Brain pericyte (primary cell): Measurements from ENCODE around the gene HSD17B14.
"Not testable (repeated sequence)": the region's sequence is repeated elsewhere in the genome, so short reads cannot be mapped to it uniquely, and the experiment has no call there.

Source experiments
- DNase-seq: peaks from one replicate; pipeline ENCODE4 v3.0.0-alpha.2; 2012; ENCODE audit warnings: low read depth, low spot score

HSD17B14 gene

GRCh38 chr19:48867746-48868113 lies 31.4 kb upstream of the HSD17B14 start:
- DNase-seq: no peak

- DNase-seq: no peak
These were observed 30.9 kb upstream of the HSD17B14 start for GRCh38 chr19:48867123-48867745.

GRCh38 chr19:48866692-48867091 lies 30.4 kb upstream of the HSD17B14 start:
- DNase-seq: no peak

GRCh38 chr19:48862827-48863226 lies 26.5 kb upstream of the HSD17B14 start:
- DNase-seq: no peak

GRCh38 chr19:48861313-48861712 lies 25.0 kb upstream of the HSD17B14 start:
- DNase-seq: no peak

GRCh38 chr19:48859711-48860572 lies 23.7 kb upstream of the HSD17B14 start:
- no peak for DNase-seq

GRCh38 chr19:48858984-48859710 lies 22.9 kb upstream of the HSD17B14 start:
- DNase-seq: no peak

GRCh38 chr19:48856921-48857320 lies 20.6 kb upstream of the HSD17B14 start:
- DNase-seq: no peak

- DNase-seq: no peak
These were observed 17.8 kb upstream of the HSD17B14 start for GRCh38 chr19:48854103-48854502.

GRCh38 chr19:48853483-48853882 lies 17.2 kb upstream of the HSD17B14 start:
- no peak for DNase-seq

- DNase-seq: no peak
These were observed 16.0 kb upstream of the HSD17B14 start for GRCh38 chr19:48852292-48852691.

GRCh38 chr19:48846659-48847058 lies 10.4 kb upstream of the HSD17B14 start:
- DNase-seq: not testable (repeated sequence)

- DNase-seq: no peak
These were observed 9.1 kb upstream of the HSD17B14 start for GRCh38 chr19:48845384-48845783.

GRCh38 chr19:48844472-48844871 lies 8.2 kb upstream of the HSD17B14 start:
- DNase-seq: no peak

- no peak for DNase-seq
These were observed 6.5 kb upstream of the HSD17B14 start for GRCh38 chr19:48842789-48843162.

GRCh38 chr19:48841571-48841970 lies 5.3 kb upstream of the HSD17B14 start:
- DNase-seq: no peak

- DNase-seq: no peak
These were observed 4.8 kb upstream of the HSD17B14 start for GRCh38 chr19:48841047-48841446.

GRCh38 chr19:48837687-48838086 lies 1.4 kb upstream of the HSD17B14 start:
- no peak for DNase-seq

GRCh38 chr19:48837051-48837524 lies 797 bp upstream of the HSD17B14 start:
- DNase-seq: peak; percentile 41

GRCh38 chr19:48835734-48836088 lies 580 bp downstream of the HSD17B14 start:
- peak; percentile 49 for DNase-seq

- DNase-seq: no peak
These were observed 2.3 kb downstream of the HSD17B14 start for GRCh38 chr19:48833977-48834376.

GRCh38 chr19:48833049-48833448 lies 3.2 kb downstream of the HSD17B14 start:
- no peak for DNase-seq

GRCh38 chr19:48830965-48831364 lies 5.3 kb downstream of the HSD17B14 start:
- DNase-seq: no peak
